ENCODE results near the gene HS3ST2. TPM values are rescaled to one million over a fixed set of nuclear protein-coding genes. Genes with fewer than 3 reads are reported as not detected.

The HS3ST2 gene
- total and polyA plus RNA-seq, 2 of the 8 experiments (the other 6 are each of a cell fraction or from before 2014, with no cell fraction given), result 1.7 to 3.7 TPM

DNA sequence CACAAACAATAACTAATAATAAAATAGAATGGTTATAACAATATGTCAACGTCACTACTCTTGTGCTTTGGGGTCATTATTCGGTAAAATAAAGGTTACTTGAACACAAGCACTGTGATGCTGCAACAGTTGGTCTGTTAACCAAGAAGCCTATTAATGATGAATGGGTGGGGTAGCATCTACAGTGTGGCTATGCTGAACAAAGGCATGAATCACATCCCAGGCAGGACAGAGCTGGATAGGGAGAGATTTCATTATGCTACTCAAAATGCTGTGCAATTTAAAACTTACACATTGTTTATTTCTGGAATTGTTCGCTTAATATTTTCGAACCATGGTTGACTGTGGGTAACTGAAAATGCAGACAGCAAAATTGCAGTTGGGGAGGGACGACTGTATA is 9.1 kb upstream of the HS3ST2 start:
- no peaks in the 10 kb centered on the region for H3K27me3 ChIP-seq (replicated peaks in 1 of 4; ENCODE audit: control insufficient read depth in 3 of 4, extremely low read depth in 1 of 4, insufficient read depth in 3 of 4, low read length in 3 of 4)
- no peak overlapping the region for H4K5ac ChIP-seq (ENCODE audit: insufficient read length, low read depth, low read length)
- no peak overlapping the region for H3K9ac ChIP-seq (replicated peaks in 1 of 4; ENCODE audit: extremely low read depth in 1 of 4, low read depth in 3 of 4, low read length in 3 of 4)

More for the DNA sequence above, 9.1 kb upstream of the HS3ST2 start:
- Histone ChIP-seq H4K8ac (ENCODE audit: extremely low read depth, insufficient read depth, low read length) (no peak overlapping the region), H3K14ac (ENCODE audit: insufficient read length) (no peak overlapping the region), H3K4me1 (replicated peaks in 1 of 4; ENCODE audit: control insufficient read depth in 3 of 4, insufficient read depth in 4 of 4, low read length in 3 of 4) (no peaks in the 10 kb centered on the region), H3K18ac (ENCODE audit: extremely low read depth, low read length) (no peak overlapping the region), H3K4me2 (ENCODE audit: insufficient read depth in 1 of 2, low read depth in 2 of 2, low read length in 2 of 2) (no peak overlapping the region), H2BK12ac (ENCODE audit: low read depth, low read length) (no peak overlapping the region), H2BK20ac (ENCODE audit: low read length) (no peak overlapping the region), H3K4me3 (ENCODE audit: extremely low read depth in 1 of 4, insufficient read depth in 2 of 4, low read depth in 3 of 4, low read length in 4 of 4) (no peak overlapping the region), H3K27ac (ENCODE audit: low read depth, low read length) (no peak overlapping the region), H2AFZ (ENCODE audit: low read length) (no peak overlapping the region), H3K4ac (replicated peaks; ENCODE audit: insufficient read length, low read depth, low read length) (no peak overlapping the region), H2BK5ac (ENCODE audit: low read depth, low read length) (no peak overlapping the region), H4K91ac (replicated peaks; ENCODE audit: insufficient read length, low read length) (no peak overlapping the region), H3K56ac (replicated peaks; ENCODE audit: insufficient read length, low read depth, low read length) (no peak overlapping the region), H3K23me2 (ENCODE audit: low read depth, low read length) (no peaks in the 10 kb centered on the region), H3K79me1 (ENCODE audit: low read depth, low read length) (no peaks in the 10 kb centered on the region), H2AK5ac (ENCODE audit: low read depth, low read length) (no peak overlapping the region), H2BK120ac (replicated peaks; ENCODE audit: low read depth, low read length) (no peak overlapping the region), H3K36me3 (ENCODE audit: control insufficient read depth in 2 of 4, insufficient read depth in 4 of 4, low read length in 3 of 4) (no peaks in the 10 kb centered on the region), H3K23ac (ENCODE audit: insufficient read length) (no peak overlapping the region), H2BK15ac (ENCODE audit: low read length) (no peak overlapping the region), H3K79me2 (ENCODE audit: control insufficient read depth in 1 of 2, insufficient read depth in 2 of 2, low read length in 2 of 2) (no peaks in the 10 kb centered on the region), H3K9me3 (ENCODE audit: insufficient read depth in 2 of 2, low read depth in 1 of 2, low read length in 1 of 2) (no peaks in the 10 kb centered on the region), H4K20me1 (replicated peaks in 1 of 2; ENCODE audit: control insufficient read depth in 1 of 2, insufficient read depth in 2 of 2, low read length in 2 of 2) (no peaks in the 10 kb centered on the region)
- no peak for FAIRE-seq
- ChIA-PET POLR2A (ENCODE audit: partially characterized antibody) (no interaction called here), CTCF (ENCODE audit: partially characterized antibody) (no interaction called here)
- no peak for TF ChIP-seq BRCA1 (IDR thresholded peaks at IDR 0.05; ENCODE audit: low read depth, low read length)
- no peak for TF ChIP-seq CHD2 (IDR thresholded peaks at IDR 0.05; ENCODE audit: low read length)
- no peak for TF ChIP-seq BACH1 (IDR thresholded peaks at IDR 0.05; ENCODE audit: low read length)
- no peak for DNase-seq (ENCODE audit: low read depth in 1 of 2, low spot score in 2 of 2)
- 89% methylated on average over 5 of the region's 5 CpGs; no CpG with 5 or more reads in 1 of the 2 experiments for WGBS, 2 experiments (ENCODE audit: extremely low coverage in 1 of 2, insufficient coverage in 1 of 2, insufficient read length in 1 of 2, insufficient replicate concordance in 2 of 2, low coverage in 1 of 2, low lambda C conversion rate in 2 of 2, missing lambda C conversion rate in 1 of 2)
